ENCODE data around the gene SRP72. TPM values are rescaled to one million over a fixed set of nuclear protein-coding genes. Genes with fewer than 3 reads are reported as not detected.
A peak's percentile ranks its signal among the peaks of the same experiment; 100 is the strongest.

Gene SRP72
- total and polyA plus RNA-seq, 2 of the 8 experiments (the other 6 are each of a cell fraction or from before 2014, with no cell fraction given) = 37.7 to 144 TPM

DNA sequence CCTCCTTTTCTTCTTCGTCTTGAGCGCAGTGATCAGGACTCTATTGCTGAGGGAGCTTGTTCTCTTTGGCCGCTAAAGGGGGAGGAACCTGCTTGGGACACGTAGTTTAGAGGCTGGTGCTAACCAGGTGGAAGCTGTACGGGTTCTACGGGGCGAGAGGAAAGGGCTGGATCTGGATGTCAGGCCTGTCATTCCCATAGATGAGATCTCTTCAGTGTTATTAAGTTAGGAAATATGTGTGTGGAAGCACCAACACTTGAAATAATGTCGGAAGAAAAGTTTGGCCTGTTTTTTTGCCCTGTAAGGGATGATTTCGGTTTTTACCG, 643 bp downstream of the SRP72 start:
- POLR2A ChIA-PET (ENCODE audit: partially characterized antibody) = interaction anchor here (0.7 to 3.4 kb wide), 11 partner anchors 9 to 514 kb away, joined by 3 to 37 read pairs (median 4); partner anchors contain the start of genes PAICS and PPAT
- peaks cover 5% of the 10 kb centered on the region for H3K79me1 ChIP-seq (ENCODE audit: low read depth, low read length)
- peak overlapping the region; percentile 60; the same call in 1 of the 2 replicates for H3K18ac ChIP-seq (ENCODE audit: extremely low read depth, low read length)
- H3K79me2 ChIP-seq (ENCODE audit: control insufficient read depth in 1 of 2, insufficient read depth in 2 of 2, low read length in 2 of 2) = peaks cover 4 to 56% of the 10 kb centered on the region in 2 experiments; a peak in 3 of 4 replicates
- H3K9me3 ChIP-seq (ENCODE audit: insufficient read depth in 2 of 2, low read depth in 1 of 2, low read length in 1 of 2) = no peaks in the 10 kb centered on the region
- H3K9ac ChIP-seq (replicated peaks in 1 of 4; ENCODE audit: extremely low read depth in 1 of 4, low read depth in 3 of 4, low read length in 3 of 4) = peak overlapping the region; percentile 78 to 97 (median 92)
- peaks cover 0 to 34% (median 12%) of the 10 kb centered on the region in 4 experiments; a peak in 7 of 8 replicates for H3K36me3 ChIP-seq (ENCODE audit: control insufficient read depth in 2 of 4, insufficient read depth in 4 of 4, low read length in 3 of 4)
- H4K91ac ChIP-seq (replicated peaks; ENCODE audit: insufficient read length, low read length) = no peak overlapping the region
- H2BK120ac ChIP-seq (replicated peaks; ENCODE audit: low read depth, low read length) = no peak overlapping the region
- H4K5ac ChIP-seq (ENCODE audit: insufficient read length, low read depth, low read length) = peak overlapping the region; percentile 54
- no peak overlapping the region for H4K8ac ChIP-seq (ENCODE audit: extremely low read depth, insufficient read depth, low read length)
- H2BK12ac ChIP-seq (ENCODE audit: low read depth, low read length) = no peak overlapping the region
- peak overlapping the region; percentile 77 to 100 for H3K4me2 ChIP-seq (ENCODE audit: insufficient read depth in 1 of 2, low read depth in 2 of 2, low read length in 2 of 2)
- H2AFZ ChIP-seq (ENCODE audit: low read length) = no peak overlapping the region; the same call in 1 of the 2 replicates
- peak overlapping the region; percentile 84 for H3K27ac ChIP-seq (ENCODE audit: low read depth, low read length)
- DNase-seq (ENCODE audit: low read depth in 1 of 2, low spot score in 2 of 2) = no peak
- CTCF ChIA-PET (ENCODE audit: partially characterized antibody) = interaction anchor here (0.6 to 1.3 kb wide), 2 partner anchors 41 to 370 kb away, joined by 3 to 4 read pairs; no protein-coding TSS in a partner anchor
- H3K56ac ChIP-seq (replicated peaks; ENCODE audit: insufficient read length, low read depth, low read length) = no peak overlapping the region
- peaks cover 10% of the 10 kb centered on the region for H3K23me2 ChIP-seq (ENCODE audit: low read depth, low read length)
- peaks cover 0 to 5% (median 2%) of the 10 kb centered on the region in 4 experiments; a peak in 1 of 7 replicates for H3K4me1 ChIP-seq (replicated peaks in 1 of 4; ENCODE audit: control insufficient read depth in 3 of 4, insufficient read depth in 4 of 4, low read length in 3 of 4)
- no peak for FAIRE-seq
- H3K23ac ChIP-seq (ENCODE audit: insufficient read length) = no peak overlapping the region
- no peak overlapping the region for H2AK5ac ChIP-seq (ENCODE audit: low read depth, low read length)
- no peak overlapping the region for H3K14ac ChIP-seq (ENCODE audit: insufficient read length)
- H3K27me3 ChIP-seq (replicated peaks in 1 of 4; ENCODE audit: control insufficient read depth in 3 of 4, extremely low read depth in 1 of 4, insufficient read depth in 3 of 4, low read length in 3 of 4) = no peaks in the 10 kb centered on the region
- TF ChIP-seq TAF7 (optimal IDR thresholded peaks at IDR 0.05; ENCODE audit: borderline replicate concordance, low read depth, low read length) (peak; percentile 21), SIN3A (conservative IDR thresholded peaks at IDR 0.05 in 1 of 2, IDR thresholded peaks at IDR 0.05 in 1 of 2; ENCODE audit: low read depth in 1 of 2, low read length in 2 of 2) (peak in 1 of 2 experiments; percentile 61; a peak in 1 of 4 replicates), POLR2AphosphoS5 (IDR thresholded peaks at IDR 0.05; ENCODE audit: low read depth, low read length) (peak; percentile 63; the same call in 1 of the 2 replicates), SAP30 (IDR thresholded peaks at IDR 0.05; ENCODE audit: insufficient read depth, insufficient replicate concordance, low read length) (peak; percentile 65), CHD1 (IDR thresholded peaks at IDR 0.05; ENCODE audit: low read depth, low read length) (no peak), PHF8 (conservative IDR thresholded peaks at IDR 0.05; ENCODE audit: low read depth, low read length) (no peak)
- WGBS, 2 experiments (ENCODE audit: extremely low coverage in 1 of 2, insufficient coverage in 1 of 2, insufficient read length in 1 of 2, insufficient replicate concordance in 2 of 2, low coverage in 1 of 2, low lambda C conversion rate in 2 of 2, missing lambda C conversion rate in 1 of 2) = 3% methylated on average over 10 of the region's 10 CpGs; no CpG with 5 or more reads in 1 of the 2 experiments
- no peak overlapping the region for H2BK20ac ChIP-seq (ENCODE audit: low read length)
- no peak overlapping the region for H2BK15ac ChIP-seq (ENCODE audit: low read length)
- peak overlapping the region; percentile 98; the same call in 1 of the 2 replicates for H2BK5ac ChIP-seq (ENCODE audit: low read depth, low read length)
- peak overlapping the region; percentile 88 to 99 (median 96) for H3K4me3 ChIP-seq (ENCODE audit: extremely low read depth in 1 of 4, insufficient read depth in 2 of 4, low read depth in 3 of 4, low read length in 4 of 4)
- no peak overlapping the region for H3K4ac ChIP-seq (replicated peaks; ENCODE audit: insufficient read length, low read depth, low read length)
- H4K20me1 ChIP-seq (replicated peaks in 1 of 2; ENCODE audit: control insufficient read depth in 1 of 2, insufficient read depth in 2 of 2, low read length in 2 of 2) = peaks cover 1 to 14% of the 10 kb centered on the region in 2 experiments
